ENCODE measurements around the gene MYH7. TPM values are rescaled to one million over a fixed set of nuclear protein-coding genes. Genes with fewer than 3 reads are reported as not detected.
"Not testable (repeated sequence)": the region's sequence is repeated elsewhere in the genome, so short reads cannot be mapped to it uniquely, and the experiment has no call there.

MYH7 gene
- total RNA-seq, 1 donor from 2014 or later = 0.41 TPM

DNA sequence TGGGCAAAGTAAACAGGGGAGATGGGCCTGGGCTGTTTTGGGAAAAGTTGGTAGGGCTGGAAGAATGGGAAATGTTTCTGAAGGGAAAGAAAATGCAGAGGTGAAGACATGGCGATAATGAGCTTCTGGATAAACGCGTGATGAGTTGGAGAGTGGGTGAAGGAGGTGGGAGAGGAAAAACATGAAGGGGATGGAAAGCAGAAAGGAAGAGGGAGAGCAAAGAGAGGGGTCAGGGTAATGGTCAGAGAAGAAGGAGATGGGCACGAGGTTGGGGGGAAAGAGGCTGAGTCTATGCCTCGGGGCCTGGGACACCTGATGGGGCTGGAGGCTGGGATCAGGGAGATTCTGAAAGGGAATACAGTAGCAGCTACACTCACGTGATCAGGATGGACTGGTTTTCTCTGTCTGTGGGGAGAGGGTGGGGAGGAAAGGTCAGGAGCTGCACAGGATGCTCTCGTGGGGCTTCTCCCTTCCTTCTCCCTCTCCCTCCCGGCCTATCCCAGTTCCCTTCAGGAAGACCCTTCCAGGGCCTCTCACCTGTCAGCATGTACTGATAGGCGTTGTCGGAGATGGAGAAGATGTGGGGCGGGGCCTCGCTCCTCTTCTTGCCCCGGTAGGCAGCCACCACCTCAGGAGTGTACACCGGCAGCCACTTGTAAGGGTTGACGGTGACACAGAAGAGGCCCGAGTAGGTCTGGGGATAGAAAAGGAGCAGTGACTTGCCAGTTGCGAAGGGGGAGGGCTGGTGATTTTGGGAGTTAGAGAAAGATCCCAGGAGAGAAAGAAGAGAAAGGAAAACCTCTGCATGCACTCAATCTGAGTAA lies 3.1 kb downstream of the MYH7 start:
- DNase-seq (ENCODE audit: low spot score in 2 of 2) (no peak), FAIRE-seq (no peak)

DNA sequence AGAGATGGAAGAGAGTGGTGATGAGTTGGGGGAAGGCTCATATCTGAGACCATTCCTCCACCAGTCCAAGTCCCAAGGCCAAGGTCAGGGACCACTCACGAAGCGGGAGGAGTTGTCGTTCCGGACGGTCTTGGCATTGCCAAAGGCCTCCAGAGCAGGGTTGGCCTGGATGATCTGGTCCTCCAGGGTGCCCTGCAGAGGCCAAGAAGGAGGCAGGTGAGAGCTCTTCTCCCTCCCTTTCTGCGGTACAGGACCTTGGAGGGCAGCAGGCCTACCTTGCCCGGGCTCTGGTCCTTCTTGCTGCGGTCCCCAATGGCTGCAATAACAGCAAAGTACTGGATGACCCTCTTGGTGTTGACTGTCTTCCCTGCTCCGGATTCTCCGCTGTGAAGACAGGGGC lies 4.0 kb downstream of the MYH7 start:
- FAIRE-seq = no peak
- no peak for DNase-seq (ENCODE audit: low spot score in 2 of 2)

DNA sequence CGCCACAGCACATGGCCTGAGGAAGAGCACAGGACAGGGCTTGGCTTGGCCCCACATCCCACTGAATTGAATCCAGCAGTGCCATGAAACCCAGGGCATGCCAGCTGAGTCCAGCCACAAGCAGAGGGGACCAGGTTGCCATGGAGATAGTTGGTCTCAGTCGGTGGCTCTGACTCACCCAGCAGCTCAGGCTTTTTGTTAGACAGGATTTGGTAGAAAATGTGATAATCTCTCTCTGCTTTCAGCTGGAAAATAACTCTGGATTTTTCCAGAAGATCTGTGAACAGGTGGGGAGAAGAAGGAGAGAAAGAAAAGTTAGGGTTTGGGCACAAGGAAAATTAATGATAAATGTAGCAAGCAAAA lies 4.8 kb downstream of the MYH7 start:
- FAIRE-seq (no peak), DNase-seq (ENCODE audit: low spot score in 2 of 2) (peak in 1 of 2 donors; percentile 80)

DNA sequence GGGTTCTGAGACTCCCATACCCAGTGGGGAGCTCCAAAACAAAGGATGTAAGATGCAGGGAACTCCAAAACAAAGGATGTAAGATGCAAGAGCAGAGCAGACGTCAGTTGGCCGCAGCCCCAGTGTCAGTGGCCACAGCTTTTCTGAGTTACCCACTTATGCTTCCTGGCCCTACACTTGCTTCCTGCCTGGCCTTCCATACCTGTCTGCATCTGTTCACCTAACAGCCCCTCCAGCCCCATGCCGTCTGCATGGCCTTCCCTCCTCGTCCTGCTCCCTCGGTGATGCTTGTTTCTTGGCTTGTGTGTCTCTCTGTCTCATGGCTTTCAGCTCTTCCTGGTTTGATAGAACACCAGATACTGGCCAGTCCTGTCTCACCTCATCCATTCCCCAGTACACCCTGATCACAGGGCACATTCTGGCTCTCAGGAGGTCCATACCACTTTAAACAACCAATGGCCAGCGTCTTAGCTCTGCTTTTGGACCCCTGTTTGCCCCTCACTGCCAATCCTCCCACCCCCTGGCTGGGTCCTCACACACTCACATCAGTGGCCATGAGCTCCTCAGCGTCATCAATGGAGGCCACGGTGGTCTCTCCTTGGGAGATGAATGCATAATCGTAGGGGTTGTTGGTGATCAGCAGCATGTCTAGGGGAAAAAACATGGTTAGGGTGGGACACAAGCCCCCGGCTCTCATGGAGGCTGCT lies 5.3 kb downstream of the MYH7 start:
- DNase-seq (ENCODE audit: low spot score in 2 of 2) = no peak
- FAIRE-seq = no peak

DNA sequence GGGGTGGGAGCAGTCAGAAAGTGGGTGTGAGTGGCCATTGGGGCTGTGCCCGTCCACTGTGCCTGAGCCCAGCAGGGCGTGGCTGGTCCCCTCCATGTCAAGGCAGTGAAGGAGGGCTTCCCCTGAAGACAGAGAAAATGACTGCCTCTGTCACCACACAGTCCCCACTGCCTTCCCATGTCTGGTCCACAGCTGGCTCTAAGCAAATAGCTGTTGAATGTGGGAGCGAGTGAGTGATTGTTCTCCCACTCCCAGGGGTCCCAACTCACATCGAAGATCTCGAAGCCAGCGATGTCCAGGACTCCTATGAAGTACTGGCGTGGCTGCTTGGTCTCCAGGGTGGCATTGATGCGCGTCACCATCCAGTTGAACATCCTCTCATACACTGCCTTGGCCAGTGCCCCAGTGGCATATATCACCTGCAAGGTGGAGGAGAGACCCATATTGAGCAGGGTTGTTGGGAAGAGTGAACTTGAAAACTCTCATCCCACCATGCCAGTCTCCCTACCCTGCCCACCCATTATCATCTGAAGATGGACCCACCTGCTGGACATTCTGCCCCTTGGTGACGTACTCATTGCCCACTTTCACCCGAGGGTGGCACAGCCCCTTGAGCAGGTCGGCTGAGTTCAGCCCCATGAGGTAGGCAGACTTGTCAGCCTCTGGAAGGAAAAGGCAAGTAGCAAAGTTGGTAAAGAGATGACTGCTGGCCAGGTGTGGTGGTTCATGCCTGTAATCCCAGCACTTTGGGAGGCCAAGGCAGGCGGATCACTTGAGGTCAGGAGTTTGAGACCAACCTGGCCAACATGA lies 6.6 kb downstream of the MYH7 start:
- no peak for DNase-seq (ENCODE audit: low spot score in 2 of 2)
- no peak for FAIRE-seq

DNA sequence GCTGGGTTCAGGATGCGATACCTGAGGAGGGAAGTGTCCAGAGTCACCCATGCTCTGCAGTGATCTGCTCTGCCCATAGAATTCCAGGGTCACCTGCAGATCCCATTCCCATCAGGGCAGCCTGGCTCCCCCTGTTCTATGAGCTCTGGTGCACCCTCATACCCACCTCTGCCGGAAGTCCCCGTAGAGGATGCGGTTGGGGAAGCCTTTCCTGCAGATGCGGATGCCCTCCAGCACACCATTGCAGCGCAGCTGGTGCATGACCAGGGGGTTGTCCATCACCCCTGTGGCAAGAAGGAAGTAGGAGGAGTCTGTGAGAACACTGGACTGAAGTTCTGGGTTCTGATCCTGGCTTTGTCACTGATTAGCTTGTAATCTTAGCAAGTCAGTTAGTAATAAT lies 9.7 kb downstream of the MYH7 start:
- DNase-seq (ENCODE audit: low spot score in 2 of 2); FAIRE-seq: not testable (repeated sequence)

DNA sequence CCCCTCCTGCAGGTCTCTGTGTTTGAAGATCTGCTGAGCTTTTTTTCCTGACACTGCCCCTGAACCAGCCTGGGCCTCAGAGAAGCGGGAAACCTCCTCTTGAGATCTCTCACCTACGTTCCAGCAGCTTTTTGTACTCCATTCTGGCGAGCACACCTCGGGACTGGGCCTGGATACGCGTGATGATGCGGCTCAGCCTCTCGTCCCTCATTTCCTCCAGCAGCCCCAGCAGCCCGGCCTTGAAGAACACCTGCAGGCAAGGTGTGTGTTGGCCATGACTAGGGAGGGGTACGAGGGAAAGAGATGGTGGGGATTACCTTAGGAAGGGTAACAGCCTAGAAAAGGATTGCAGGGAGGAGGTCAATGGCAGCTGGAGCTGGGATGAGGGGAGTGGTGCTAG lies 10.3 kb downstream of the MYH7 start:
- FAIRE-seq (no peak), DNase-seq (ENCODE audit: low spot score in 2 of 2) (no peak)

DNA sequence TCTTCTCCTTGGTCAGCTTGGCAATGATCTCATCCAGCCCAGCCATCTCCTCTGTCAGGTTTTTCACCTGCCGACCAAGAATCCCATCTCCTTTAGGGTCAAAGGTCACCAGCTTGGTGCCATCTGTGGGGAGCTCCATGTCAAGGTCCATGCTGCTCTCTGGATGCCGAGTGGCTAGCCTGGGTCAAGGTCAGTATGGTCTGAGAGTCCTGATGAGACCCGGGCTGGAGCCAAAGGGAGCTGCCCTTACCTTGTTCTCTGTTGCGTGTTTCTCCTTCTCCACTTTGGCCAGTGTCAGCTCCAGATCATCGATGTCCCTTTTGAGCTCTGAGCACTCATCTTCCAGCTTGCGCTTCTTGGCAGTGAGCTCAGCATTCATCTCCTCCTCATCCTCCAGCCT lies 11.8 kb downstream of the MYH7 start:
- DNase-seq (ENCODE audit: low spot score in 2 of 2) (no peak), FAIRE-seq (no peak)

DNA sequence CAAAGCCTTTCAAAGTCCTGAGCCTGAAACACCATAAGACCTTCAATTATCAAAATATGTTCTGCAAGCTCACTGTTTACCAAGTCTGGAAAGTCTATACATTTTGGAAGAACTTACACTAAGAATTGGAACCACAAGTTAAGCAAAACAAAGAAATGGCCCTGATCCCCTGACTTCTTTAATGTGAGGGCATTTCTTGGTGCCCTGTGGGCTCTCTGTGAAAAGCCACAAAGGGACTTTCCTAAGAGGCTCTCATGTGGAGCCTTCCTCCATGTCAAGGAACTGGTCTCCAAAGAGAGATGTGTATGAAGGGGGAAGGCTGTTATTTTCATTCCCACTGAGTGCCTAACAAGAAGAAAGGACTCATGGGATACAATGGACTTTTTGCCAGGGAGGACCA lies 13.9 kb downstream of the MYH7 start:
- DNase-seq (ENCODE audit: low spot score in 2 of 2) (no peak), FAIRE-seq (no peak)

DNA sequence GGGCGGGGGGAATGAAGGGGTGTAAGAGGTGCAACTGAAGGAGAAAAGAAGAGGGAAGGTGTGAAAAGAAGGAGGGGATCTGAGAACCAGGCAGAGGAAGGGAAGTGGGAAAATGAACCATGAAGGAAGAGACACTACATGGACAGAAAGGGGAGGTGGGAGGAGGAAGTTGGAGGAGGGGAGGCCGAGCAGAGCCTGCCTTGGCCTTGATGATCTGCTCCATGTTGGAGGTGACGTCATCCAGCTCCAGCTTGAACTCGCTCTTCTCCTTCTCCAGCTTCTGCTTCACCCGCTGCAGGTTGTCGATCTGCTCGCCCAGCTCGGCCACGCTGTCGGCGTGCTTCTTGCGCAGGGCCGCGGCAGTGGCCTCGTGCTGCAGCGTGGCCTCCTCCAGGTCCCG lies 15.8 kb downstream of the MYH7 start:
- not testable (repeated sequence) for DNase-seq (ENCODE audit: low spot score in 2 of 2); FAIRE-seq

DNA sequence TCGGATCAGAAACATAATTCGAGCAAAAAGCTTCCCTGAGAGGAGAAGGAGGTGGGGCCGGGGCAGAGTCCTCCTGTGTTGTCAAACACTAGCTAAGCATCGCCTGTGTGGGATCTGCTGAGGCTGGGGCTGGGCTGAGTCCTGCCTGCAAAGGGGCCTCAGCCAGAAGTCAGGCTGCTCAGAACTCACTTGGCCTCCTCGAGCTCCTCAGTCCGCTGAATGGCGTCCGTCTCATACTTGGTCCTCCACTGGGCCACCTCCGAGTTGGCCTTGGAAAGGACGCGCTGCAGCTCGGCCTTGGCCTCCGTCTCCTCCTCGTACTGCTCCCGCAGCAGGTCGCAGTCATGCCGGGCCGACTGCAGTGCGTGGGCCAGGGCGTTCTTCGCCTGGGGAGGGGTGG lies 17.4 kb downstream of the MYH7 start:
- DNase-seq (ENCODE audit: low spot score in 2 of 2) (no peak), FAIRE-seq (no peak)

DNA sequence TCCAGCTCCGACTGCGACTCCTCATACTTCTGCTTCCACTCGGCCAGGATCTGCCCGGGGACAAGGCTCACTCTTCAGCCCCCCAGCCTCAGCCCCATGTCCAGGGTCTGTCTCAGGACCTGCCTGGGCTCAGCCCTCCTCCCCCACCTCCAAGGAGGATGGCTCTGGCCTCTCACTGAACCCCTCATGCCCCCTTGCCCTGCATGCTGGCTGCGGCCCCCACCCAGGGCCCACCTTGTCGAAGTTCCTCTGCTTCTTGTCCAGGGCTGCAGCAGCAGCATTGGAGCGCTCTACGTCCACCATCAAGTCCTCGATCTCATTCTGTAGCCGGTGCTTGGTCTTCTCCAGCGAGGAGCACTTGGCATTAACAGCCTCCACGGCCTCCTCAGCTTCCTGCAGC lies 18.2 kb downstream of the MYH7 start:
- DNase-seq (ENCODE audit: low spot score in 2 of 2); FAIRE-seq: not testable (repeated sequence)

DNA sequence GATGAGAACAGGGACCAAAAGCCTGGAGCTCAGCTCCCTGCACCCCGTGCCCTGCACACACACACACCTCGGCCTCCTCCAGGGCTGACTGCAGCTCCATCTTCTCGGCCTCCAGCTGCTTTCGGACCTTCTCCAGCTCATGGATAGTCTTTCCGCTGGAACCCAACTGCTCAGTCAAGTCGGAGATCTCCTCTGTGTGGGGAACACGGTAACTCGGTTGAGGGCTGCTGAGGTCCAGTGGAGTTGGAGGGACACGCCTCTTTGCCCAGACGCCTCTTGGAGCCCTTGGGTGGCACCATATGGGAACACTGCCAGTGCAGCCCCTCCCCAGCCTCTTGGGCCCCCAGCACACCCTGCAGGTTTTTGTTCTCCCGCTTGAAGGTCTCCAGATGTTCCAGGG lies 18.7 kb downstream of the MYH7 start:
- no peak for FAIRE-seq
- DNase-seq (ENCODE audit: low spot score in 2 of 2) = no peak

DNA sequence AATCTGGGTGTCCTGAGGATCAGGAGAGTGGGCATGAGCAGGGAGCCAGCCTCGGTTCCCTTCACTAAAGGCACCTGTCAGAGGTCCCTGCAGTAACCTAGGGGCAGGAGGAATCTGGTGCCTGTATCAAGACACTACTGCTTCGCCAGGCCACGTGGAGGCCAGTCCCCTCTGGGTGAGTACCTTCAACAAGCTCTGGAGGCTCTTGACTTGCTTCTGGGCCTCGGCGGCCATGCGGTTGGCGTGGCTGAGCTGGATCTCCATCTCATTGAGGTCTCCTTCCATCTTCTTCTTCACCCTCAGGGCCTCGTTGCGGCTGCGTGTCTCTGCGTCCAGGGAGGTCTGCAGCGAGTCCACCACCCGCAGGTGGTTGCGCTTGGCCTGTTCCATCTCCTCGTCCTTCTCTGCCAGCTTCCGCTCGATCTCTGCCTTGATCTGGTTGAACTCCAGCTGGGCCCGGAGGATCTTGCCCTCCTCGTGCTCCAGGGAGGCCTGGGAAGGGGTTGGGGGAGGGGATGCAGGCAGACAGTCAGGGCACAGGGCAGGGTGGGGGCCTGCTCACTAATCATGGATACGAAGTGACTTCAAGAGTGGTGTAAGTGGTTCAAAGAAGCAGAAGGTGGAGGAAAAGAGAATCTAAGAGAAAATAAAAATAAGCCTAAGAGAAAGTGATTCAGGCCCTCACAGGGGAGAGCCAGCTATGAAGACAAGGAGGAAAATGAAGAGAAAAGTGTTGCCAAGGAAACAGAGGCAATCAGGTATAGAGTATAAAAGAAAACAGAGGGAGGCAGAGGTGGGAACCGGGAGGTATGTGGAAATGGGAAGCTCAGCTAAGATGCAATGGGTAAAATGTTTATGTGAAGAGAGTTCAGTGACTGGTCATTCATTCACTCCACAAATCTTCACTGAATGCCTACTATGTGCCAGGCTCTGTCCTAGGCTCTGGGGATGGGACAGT lies 19.4 kb downstream of the MYH7 start:
- no peak for FAIRE-seq

DNA sequence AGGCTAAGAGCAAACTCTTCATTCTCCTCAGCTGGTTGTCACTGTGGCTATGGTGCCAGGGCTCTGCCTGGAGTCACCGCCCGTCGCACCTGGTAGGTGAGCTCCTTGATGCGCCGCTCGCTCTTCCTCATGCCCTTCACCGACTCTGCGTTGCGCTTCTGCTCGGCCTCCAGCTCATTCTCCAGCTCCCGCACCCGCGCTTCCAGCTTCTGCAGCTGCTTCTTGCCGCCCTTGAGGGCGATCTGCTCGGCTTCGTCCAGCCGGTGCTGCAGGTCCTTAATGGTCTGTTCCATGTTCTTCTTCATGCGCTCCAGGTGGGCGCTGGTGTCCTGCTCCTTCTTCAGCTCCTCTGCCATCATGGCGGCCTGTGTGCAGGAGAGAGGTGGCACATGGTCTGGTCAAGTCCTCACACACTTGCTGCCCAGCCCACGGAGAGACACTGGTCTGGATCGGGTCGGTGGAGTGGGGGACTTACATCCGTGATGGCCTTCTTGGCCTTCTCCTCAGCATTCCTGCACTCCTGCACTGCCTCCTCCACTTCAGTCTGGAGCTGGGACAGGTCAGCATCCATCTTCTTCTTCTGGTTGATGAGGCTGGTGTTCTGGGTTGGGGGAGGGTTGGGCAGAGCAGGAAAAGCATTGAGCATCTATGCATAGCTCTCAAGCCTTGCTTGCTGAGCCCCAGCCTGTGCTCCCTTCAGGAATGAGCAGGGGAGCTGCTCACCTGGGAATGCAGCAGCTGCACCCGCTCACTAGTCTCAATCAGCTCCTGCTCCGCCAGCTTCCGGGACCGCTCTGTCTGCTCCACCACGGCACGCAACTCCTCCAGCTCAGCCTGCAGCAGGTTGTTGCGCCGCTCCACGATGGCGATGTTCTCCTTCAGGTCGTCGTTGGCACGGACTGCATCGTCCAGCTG lies 20.3 kb downstream of the MYH7 start:
- FAIRE-seq (no peak), DNase-seq (ENCODE audit: low spot score in 2 of 2) (no peak)

More for the DNA sequence above, 19.4 kb downstream of the MYH7 start:
- DNase-seq (ENCODE audit: low spot score in 2 of 2) = no peak

DNA sequence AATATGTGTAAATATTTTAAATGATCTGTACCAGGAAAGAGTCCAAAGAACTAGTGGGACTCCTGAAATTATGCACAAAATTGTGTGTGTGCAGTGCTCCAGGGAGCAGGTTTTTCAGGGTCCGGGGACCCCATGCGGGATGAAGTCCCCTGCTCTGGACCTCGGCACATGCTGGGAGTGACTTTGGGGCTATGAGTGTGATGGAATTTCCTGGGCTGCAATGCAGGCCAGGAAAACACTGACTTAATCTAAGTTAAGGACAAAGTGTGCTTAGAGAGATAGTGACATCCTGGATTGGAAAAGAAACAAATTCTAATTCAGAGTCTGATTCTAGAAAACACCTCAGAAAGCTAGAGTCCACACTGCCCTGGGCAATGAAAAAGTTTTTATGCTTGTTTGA lies 21.2 kb downstream of the MYH7 start:
- DNase-seq (ENCODE audit: low spot score in 2 of 2) = no peak
- no peak for FAIRE-seq

DNA sequence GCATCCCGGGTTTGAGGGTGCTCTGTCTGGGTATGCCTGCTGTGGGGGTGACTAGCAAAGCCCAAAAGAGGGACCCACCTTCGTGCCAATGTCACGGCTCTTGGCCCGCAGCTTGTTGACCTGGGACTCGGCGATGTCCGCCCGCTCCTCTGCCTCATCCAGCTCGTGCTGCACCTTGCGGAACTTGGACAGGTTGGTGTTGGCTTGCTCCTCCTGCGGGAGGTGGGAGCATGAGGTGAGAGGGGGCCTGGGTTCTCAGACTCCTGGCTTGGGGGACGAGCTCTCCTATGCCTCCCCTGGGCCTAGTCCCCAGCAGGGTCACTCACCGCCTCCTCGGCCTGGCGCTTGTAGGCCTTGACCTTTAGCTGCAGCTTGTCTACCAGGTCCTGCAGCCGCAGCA lies 21.8 kb downstream of the MYH7 start:
- FAIRE-seq (no peak), DNase-seq (ENCODE audit: low spot score in 2 of 2) (no peak)

DNA sequence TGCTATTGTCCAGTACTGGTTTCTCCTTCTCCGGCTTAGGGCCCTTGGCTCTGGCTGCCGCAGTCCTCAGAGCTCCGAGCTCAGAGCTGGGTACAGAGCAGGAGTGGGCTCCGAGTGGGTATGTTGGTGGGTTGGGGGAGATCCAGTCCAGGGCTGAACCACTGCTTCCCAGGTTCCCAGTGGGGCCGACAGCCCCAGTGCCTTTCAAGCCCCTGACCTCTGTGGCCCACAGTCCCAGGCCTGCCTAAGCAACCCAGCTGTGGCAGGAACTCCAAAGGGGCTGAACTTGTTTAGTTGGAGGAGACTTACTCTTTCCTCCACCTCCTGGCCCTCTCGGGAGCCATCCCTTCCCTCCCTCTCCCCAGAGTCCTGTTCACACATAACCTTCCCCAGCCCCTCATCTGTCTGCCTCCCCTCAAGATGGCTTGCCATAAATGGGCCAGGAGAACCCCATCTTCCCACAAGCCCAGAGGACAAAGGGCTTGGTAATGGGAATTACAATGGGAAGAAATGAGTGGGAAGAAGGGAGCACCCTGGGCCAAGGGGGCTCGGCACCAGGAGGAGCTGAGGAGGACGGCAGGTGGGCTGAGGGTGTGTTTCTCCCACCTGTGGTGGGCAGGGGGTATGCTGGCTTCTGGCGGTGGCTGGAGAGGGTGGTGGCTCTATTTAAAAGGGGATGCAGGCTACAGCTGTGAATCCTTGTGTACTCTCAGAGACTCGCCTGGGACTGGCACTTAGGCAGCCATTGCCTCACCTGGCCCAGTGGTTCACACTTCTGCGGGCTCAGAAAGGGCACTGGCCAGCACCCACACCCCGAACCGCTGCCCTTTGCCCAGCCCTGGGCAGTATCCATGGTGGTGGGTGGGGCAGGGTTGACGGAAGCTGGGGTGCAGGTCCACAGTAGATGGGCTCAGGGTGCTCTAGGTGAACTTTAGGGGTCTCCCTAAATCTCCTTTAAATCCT lies 23.6 kb downstream of the MYH7 start:
- no peak for FAIRE-seq
- no peak for DNase-seq (ENCODE audit: low spot score in 2 of 2)

All from frontal cortex (tissue), 4 donors.